SK-N-SH treated with all-trans-retinoic acid at 6 μM for 48 hours (cell line): ENCODE measurements around the gene COMMD2.

Source experiments
- ATAC-seq: fragments of 200-7000 bp; cut with Tn5 transposase; 3 replicates; pipeline ENCODE4 v1.9.1; 2020; ENCODE audit warnings: mild to moderate bottlenecking, moderate library complexity
- ARNTL ChIP-seq: fragments of 450-650 bp; formaldehyde crosslinking; IDR thresholded peaks from 2 replicates; pipeline ENCODE4 v1.5.0; 2020; ENCODE audit warnings: low read depth, mild to moderate bottlenecking, moderate library complexity, borderline replicate concordance
- BACH2 ChIP-seq: fragments of 250-450 bp; sonication (Bioruptor Pico); IDR thresholded peaks from 2 replicates; pipeline ENCODE4 v1.9.0; 2021; ENCODE audit warnings: mild to moderate bottlenecking, borderline replicate concordance
- CREB5 ChIP-seq: fragments of 250-450 bp; sonication (Bioruptor Pico); IDR thresholded peaks from 2 replicates; pipeline ENCODE4 v1.5.1; 2020; ENCODE audit warnings: low read depth, mild to moderate bottlenecking, moderate library complexity
- CSDC2 ChIP-seq: fragments of 250-450 bp; sonication (Bioruptor Pico); IDR thresholded peaks from 2 replicates; pipeline ENCODE4 v1.5.0; 2020; ENCODE audit warnings: mild to moderate bottlenecking, moderate library complexity
- ESRRG ChIP-seq: fragments of 250-450 bp; sonication (Bioruptor Pico); IDR thresholded peaks from 2 replicates; pipeline ENCODE4 v1.6.1; 2021; ENCODE audit warnings: mild to moderate bottlenecking
- GLIS3 ChIP-seq: fragments of 250-450 bp; sonication (Bioruptor Pico); IDR thresholded peaks from 2 replicates; pipeline ENCODE4 v1.5.0; 2020; ENCODE audit warnings: mild to moderate bottlenecking, moderate library complexity
- ISL1 ChIP-seq: fragments of 250-450 bp; sonication (Bioruptor Pico); IDR thresholded peaks from 2 replicates; pipeline ENCODE4 v2.1.2; 2022; ENCODE audit warnings: mild to moderate bottlenecking, moderate library complexity
- OSR1 ChIP-seq: fragments of 250-450 bp; sonication (Bioruptor Pico); IDR thresholded peaks from 2 replicates; pipeline ENCODE4 v1.8.0; 2022; ENCODE audit warnings: moderate library complexity, mild to moderate bottlenecking, inconsistent platforms
- PPARA ChIP-seq: fragments of 250-450 bp; sonication (Bioruptor Pico); IDR thresholded peaks from 2 replicates; pipeline ENCODE4 v1.5.0; 2020; ENCODE audit warnings: mild to moderate bottlenecking, borderline replicate concordance
- RARB ChIP-seq: fragments of 250-450 bp; sonication (Bioruptor Pico); IDR thresholded peaks from 2 replicates; pipeline ENCODE4 v1.8.0; 2021; ENCODE audit warnings: mild to moderate bottlenecking, moderate library complexity
- SNAI2 ChIP-seq: fragments of 250-450 bp; sonication (Bioruptor Pico); IDR thresholded peaks from 2 replicates; pipeline ENCODE4 v1.5.0; 2020; ENCODE audit warnings: mild to moderate bottlenecking, moderate library complexity
- TCF4 ChIP-seq: fragments of 250-450 bp; sonication (Bioruptor Pico); IDR thresholded peaks from 2 replicates; pipeline ENCODE4 v1.8.0; 2021; ENCODE audit warnings: mild to moderate bottlenecking, moderate library complexity, borderline replicate concordance
- TOX ChIP-seq: fragments of 250-450 bp; sonication (Bioruptor Pico); IDR thresholded peaks from 2 replicates; pipeline ENCODE4 v1.8.0; 2021; ENCODE audit warnings: mild to moderate bottlenecking, moderate library complexity, borderline replicate concordance
- TSHZ2 ChIP-seq: fragments of 250-450 bp; sonication (Bioruptor Pico); IDR thresholded peaks from 2 replicates; pipeline ENCODE4 v1.5.0; 2020; ENCODE audit warnings: mild to moderate bottlenecking, moderate library complexity
- ZC3H10 ChIP-seq: fragments of 250-450 bp; sonication (Bioruptor Pico); IDR thresholded peaks from 2 replicates; pipeline ENCODE4 v1.5.1; 2021; ENCODE audit warnings: mild to moderate bottlenecking, moderate library complexity
- ZFP3 ChIP-seq: fragments of 250-450 bp; sonication (Bioruptor Pico); IDR thresholded peaks from 2 replicates; pipeline ENCODE4 v1.5.0; 2020; ENCODE audit warnings: mild to moderate bottlenecking, moderate library complexity
- ZFP30 ChIP-seq: fragments of 450-650 bp; formaldehyde crosslinking; IDR thresholded peaks from 2 replicates; pipeline ENCODE4 v1.5.0; 2022; ENCODE audit warnings: mild to moderate bottlenecking, moderate library complexity
- ZNF565 ChIP-seq: fragments of 450-650 bp; formaldehyde crosslinking; conservative IDR thresholded peaks from 2 replicates; pipeline ENCODE4 v1.5.0; 2020; ENCODE audit warnings: low read depth, mild to moderate bottlenecking, moderate library complexity
- ZNF70 ChIP-seq: fragments of 450-650 bp; formaldehyde crosslinking; IDR thresholded peaks from 2 replicates; pipeline ENCODE4 v1.5.0; 2020; ENCODE audit warnings: mild to moderate bottlenecking, moderate library complexity
- ZNF8 ChIP-seq: fragments of 450-650 bp; formaldehyde crosslinking; IDR thresholded peaks from 2 replicates; pipeline ENCODE4 v1.5.0; 2020; ENCODE audit warnings: mild to moderate bottlenecking, moderate library complexity
- TF ChIP-seq, protein P1 (sequence below): fragments of 250-450 bp; sonication (Bioruptor Pico); IDR thresholded peaks from 2 replicates; pipeline ENCODE4 v1.5.1; 2021; ENCODE audit warnings: mild to moderate bottlenecking, moderate library complexity
- TF ChIP-seq, protein P2 (sequence below): fragments of 250-450 bp; sonication (Bioruptor Pico); IDR thresholded peaks from 2 replicates; pipeline ENCODE4 v1.8.0; 2020; ENCODE audit warnings: mild to moderate bottlenecking, moderate library complexity, borderline replicate concordance

COMMD2 gene

GRCh38 chr3:149763565-149764195, 11.4 kb upstream of the COMMD2 start:
- ATAC-seq: no peak
- TF ChIP-seq GLIS3 (CRISPR knock-in tag): no peak
- no peak for TF ChIP-seq ESRRG (CRISPR knock-in tag)
- TF ChIP-seq OSR1 (CRISPR knock-in tag): no peak
- TF ChIP-seq TSHZ2 (CRISPR knock-in tag): no peak
- TF ChIP-seq, protein P1, sequence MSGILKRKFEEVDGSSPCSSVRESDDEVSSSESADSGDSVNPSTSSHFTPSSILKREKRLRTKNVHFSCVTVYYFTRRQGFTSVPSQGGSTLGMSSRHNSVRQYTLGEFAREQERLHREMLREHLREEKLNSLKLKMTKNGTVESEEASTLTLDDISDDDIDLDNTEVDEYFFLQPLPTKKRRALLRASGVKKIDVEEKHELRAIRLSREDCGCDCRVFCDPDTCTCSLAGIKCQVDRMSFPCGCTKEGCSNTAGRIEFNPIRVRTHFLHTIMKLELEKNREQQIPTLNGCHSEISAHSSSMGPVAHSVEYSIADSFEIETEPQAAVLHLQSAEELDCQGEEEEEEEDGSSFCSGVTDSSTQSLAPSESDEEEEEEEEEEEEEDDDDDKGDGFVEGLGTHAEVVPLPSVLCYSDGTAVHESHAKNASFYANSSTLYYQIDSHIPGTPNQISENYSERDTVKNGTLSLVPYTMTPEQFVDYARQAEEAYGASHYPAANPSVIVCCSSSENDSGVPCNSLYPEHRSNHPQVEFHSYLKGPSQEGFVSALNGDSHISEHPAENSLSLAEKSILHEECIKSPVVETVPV (CRISPR knock-in tag): no peak
- TF ChIP-seq BACH2 (CRISPR knock-in tag): no peak
- TF ChIP-seq ZC3H10: no peak
- TF ChIP-seq ISL1 (CRISPR knock-in tag): no peak
- no peak for TF ChIP-seq TOX (CRISPR knock-in tag)
- TF ChIP-seq ZNF565 (CRISPR knock-in tag): no peak
- TF ChIP-seq ZNF70: no peak
- TF ChIP-seq PPARA (CRISPR knock-in tag): no peak
- TF ChIP-seq TCF4 (CRISPR knock-in tag): no peak
- no peak for TF ChIP-seq SNAI2 (CRISPR knock-in tag)

GRCh38 chr3:149753717-149754116, 1.4 kb upstream of the COMMD2 start:
- ATAC-seq: no peak
- TF ChIP-seq CREB5 (CRISPR knock-in tag): no peak
- TF ChIP-seq, all 23 proteins: peak for 0

GRCh38 chr3:149752788-149753136, 473 bp upstream of the COMMD2 start:
- no peak for ATAC-seq
- TF ChIP-seq ZNF70: no peak
- TF ChIP-seq SNAI2 (CRISPR knock-in tag): no peak
- no peak for TF ChIP-seq TCF4 (CRISPR knock-in tag)
- TF ChIP-seq CSDC2 (CRISPR knock-in tag): no peak
- TF ChIP-seq, protein P2, sequence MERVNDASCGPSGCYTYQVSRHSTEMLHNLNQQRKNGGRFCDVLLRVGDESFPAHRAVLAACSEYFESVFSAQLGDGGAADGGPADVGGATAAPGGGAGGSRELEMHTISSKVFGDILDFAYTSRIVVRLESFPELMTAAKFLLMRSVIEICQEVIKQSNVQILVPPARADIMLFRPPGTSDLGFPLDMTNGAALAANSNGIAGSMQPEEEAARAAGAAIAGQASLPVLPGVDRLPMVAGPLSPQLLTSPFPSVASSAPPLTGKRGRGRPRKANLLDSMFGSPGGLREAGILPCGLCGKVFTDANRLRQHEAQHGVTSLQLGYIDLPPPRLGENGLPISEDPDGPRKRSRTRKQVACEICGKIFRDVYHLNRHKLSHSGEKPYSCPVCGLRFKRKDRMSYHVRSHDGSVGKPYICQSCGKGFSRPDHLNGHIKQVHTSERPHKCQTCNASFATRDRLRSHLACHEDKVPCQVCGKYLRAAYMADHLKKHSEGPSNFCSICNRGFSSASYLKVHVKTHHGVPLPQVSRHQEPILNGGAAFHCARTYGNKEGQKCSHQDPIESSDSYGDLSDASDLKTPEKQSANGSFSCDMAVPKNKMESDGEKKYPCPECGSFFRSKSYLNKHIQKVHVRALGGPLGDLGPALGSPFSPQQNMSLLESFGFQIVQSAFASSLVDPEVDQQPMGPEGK (CRISPR knock-in tag): no peak
- TF ChIP-seq, protein P1 (CRISPR knock-in tag): no peak
- TF ChIP-seq ARNTL: no peak
- TF ChIP-seq TSHZ2 (CRISPR knock-in tag): no peak
- TF ChIP-seq ZNF8: no peak
- no peak for TF ChIP-seq ZC3H10
- no peak for TF ChIP-seq GLIS3 (CRISPR knock-in tag)
- no peak; the same call in 1 of the 2 replicates for TF ChIP-seq ZFP3 (CRISPR knock-in tag)
- no peak for TF ChIP-seq CREB5 (CRISPR knock-in tag)
- TF ChIP-seq ESRRG (CRISPR knock-in tag): no peak
- no peak for TF ChIP-seq RARB (CRISPR knock-in tag)
- TF ChIP-seq ISL1 (CRISPR knock-in tag): no peak
- no peak for TF ChIP-seq ZFP30
